CD8-positive, alpha-beta memory T cell (primary cell): Measurements from ENCODE around the gene PXK. TPM values are rescaled to one million over a fixed set of nuclear protein-coding genes. Genes with fewer than 3 reads are reported as not detected.

ENCODE experiments used
- CTCF ChIA-PET: fragments of 350-600 bp; sonication (Branson Sonifier 250); formaldehyde crosslinking; loops from one replicate; lab custom pipeline; 2021; ENCODE audit warnings: antibody characterized with exemption; lab: Charles Lee
- POLR2A ChIA-PET: fragments of 350-600 bp; sonication (Branson Sonifier 250); formaldehyde crosslinking; loops from one replicate; lab custom pipeline; 2021; ENCODE audit warnings: antibody characterized with exemption; lab: Charles Lee
- DNase-seq, 5 donors: peaks; one replicate each; pipeline versions ENCODE4 v3.0.0 to v3.0.0-alpha.2; 2020 to 2022; ENCODE audit warnings: mixed read lengths in 1 of 5
- H3K27ac ChIP-seq: one replicate; pipeline ENCODE4 v1.7.0; 2013; ENCODE audit warnings: low read depth, mild to moderate bottlenecking, low read length, moderate library complexity
- H3K27me3 ChIP-seq: 2 replicates; pipeline ENCODE4 v1.7.0; 2013; ENCODE audit warnings: low read length, mild to moderate bottlenecking; ENCODE audit not compliant: insufficient read depth, poor library complexity, severe bottlenecking
- H3K36me3 ChIP-seq: 2 replicates; pipeline ENCODE4 v1.7.0; 2013; ENCODE audit warnings: mild to moderate bottlenecking, low read length, moderate library complexity; ENCODE audit not compliant: insufficient read depth
- H3K4me1 ChIP-seq: 2 replicates; pipeline ENCODE4 v1.7.0; 2013; ENCODE audit warnings: mild to moderate bottlenecking, low read length, moderate library complexity; ENCODE audit not compliant: insufficient read depth
- H3K4me3 ChIP-seq: 2 replicates; pipeline ENCODE4 v1.7.0; 2013; ENCODE audit warnings: mild to moderate bottlenecking, low read length
- H3K9me3 ChIP-seq: 2 replicates; pipeline ENCODE4 v1.7.0; 2013; ENCODE audit warnings: mild to moderate bottlenecking, low read length
- H3K27ac Mint-ChIP-seq, 8 donors: one replicate each; pipeline ENCODE4 v1.8.0; 2020 to 2021; ENCODE audit warnings: mixed read lengths in 8 of 8, mild to moderate bottlenecking in 6 of 8, inconsistent platforms in 3 of 8, moderate library complexity in 3 of 8
- H3K27me3 Mint-ChIP-seq, 2 donors: one replicate each; pipeline ENCODE4 v1.8.0; 2020 to 2021; ENCODE audit warnings: mixed read lengths in 2 of 2, mild to moderate bottlenecking in 1 of 2, moderate library complexity in 1 of 2
- H3K36me3 Mint-ChIP-seq, 3 donors: one replicate each; pipeline ENCODE4 v1.8.0; 2020 to 2021; ENCODE audit warnings: mixed read lengths in 3 of 3, inconsistent platforms in 1 of 3, mild to moderate bottlenecking in 1 of 3
- H3K4me1 Mint-ChIP-seq, 3 donors: one replicate each; pipeline ENCODE4 v1.8.0; 2020 to 2021; ENCODE audit warnings: mixed read lengths in 3 of 3, inconsistent platforms in 1 of 3, mild to moderate bottlenecking in 1 of 3
- H3K4me3 Mint-ChIP-seq, 7 donors: one replicate each; pipeline ENCODE4 v1.8.0; 2020 to 2021; ENCODE audit warnings: mixed read lengths in 7 of 7, mild to moderate bottlenecking in 6 of 7, moderate library complexity in 4 of 7, inconsistent platforms in 2 of 7
- H3K9me3 Mint-ChIP-seq, 5 donors: one replicate each; pipeline ENCODE4 v1.8.0; 2020 to 2022; ENCODE audit warnings: mixed read lengths in 5 of 5, mild to moderate bottlenecking in 3 of 5, moderate library complexity in 2 of 5, inconsistent platforms in 1 of 5
- polyA plus RNA-seq: library from polyadenylated mRNA; unstranded; fragments of 300-500 nt; fragmentation: Illumina TruSeq; gene quantifications from one replicate; pipeline ENCODE4 v1.2.3, GENCODE V29; 2021
- total RNA-seq, 2 experiments: library from RNA; stranded (reverse); gene quantifications; one replicate each; pipeline ENCODE4 v1.2.3, GENCODE V29; 2021

The PXK gene
- total and polyA plus RNA-seq, 3 experiments from 2014 or later, result 24.8 to 27.8 (median 27.2) TPM

- Histone ChIP-seq H3K27me3 (no peaks in the 10 kb centered on the region), H3K36me3 (no peaks in the 10 kb centered on the region), H3K9me3 (no peaks in the 10 kb centered on the region), H3K4me3 (no peak overlapping the region), H3K4me1 (no peaks in the 10 kb centered on the region), H3K27ac (no peak overlapping the region)
- H3K27me3 Mint-ChIP-seq, result no peaks in the 10 kb centered on the region
- peaks cover 20 to 40% (median 26%) of the 10 kb centered on the region in 3 donors for H3K4me1 Mint-ChIP-seq
- peaks cover 0 to 32% (median 14%) of the 10 kb centered on the region in 3 donors for H3K36me3 Mint-ChIP-seq
- ChIA-PET CTCF (no interaction called here), POLR2A (no interaction called here)
- H3K9me3 Mint-ChIP-seq, result no peaks in the 10 kb centered on the region
- H3K4me3 Mint-ChIP-seq, result no peak overlapping the region
- DNase-seq, result no peak
- H3K27ac Mint-ChIP-seq, result peak overlapping the region in 1 of 8 donors; percentile 43
Observed at GRCh38 chr3:58340594-58341244, 8.0 kb downstream of the PXK start.

GRCh38 chr3:58341376-58341775, 8.7 kb downstream of the PXK start:
- Mint-ChIP-seq H3K4me3 (no peak overlapping the region), H3K27ac (no peak overlapping the region), H3K27me3 (no peaks in the 10 kb centered on the region), H3K36me3 (peaks cover 0 to 32% (median 19%) of the 10 kb centered on the region in 3 donors), H3K4me1 (peaks cover 20 to 39% (median 26%) of the 10 kb centered on the region in 3 donors), H3K9me3 (no peaks in the 10 kb centered on the region)
- Histone ChIP-seq H3K9me3 (no peaks in the 10 kb centered on the region), H3K36me3 (no peaks in the 10 kb centered on the region), H3K4me1 (no peaks in the 10 kb centered on the region), H3K27ac (no peak overlapping the region), H3K4me3 (no peak overlapping the region), H3K27me3 (no peaks in the 10 kb centered on the region)
- DNase-seq, result no peak
- POLR2A ChIA-PET, result no interaction called here
- CTCF ChIA-PET, result no interaction called here

GRCh38 chr3:58342676-58343075, 10.0 kb downstream of the PXK start:
- Histone ChIP-seq H3K36me3 (no peaks in the 10 kb centered on the region), H3K9me3 (no peaks in the 10 kb centered on the region), H3K4me3 (no peak overlapping the region), H3K27ac (no peak overlapping the region), H3K27me3 (no peaks in the 10 kb centered on the region), H3K4me1 (no peaks in the 10 kb centered on the region)
- H3K36me3 Mint-ChIP-seq, result peaks cover 0 to 33% (median 19%) of the 10 kb centered on the region in 3 donors
- peaks cover 22 to 38% (median 23%) of the 10 kb centered on the region in 3 donors for H3K4me1 Mint-ChIP-seq
- no peaks in the 10 kb centered on the region for H3K9me3 Mint-ChIP-seq
- no peak for DNase-seq
- ChIA-PET POLR2A (no interaction called here), CTCF (no interaction called here)
- H3K4me3 Mint-ChIP-seq, result no peak overlapping the region
- no peak overlapping the region for H3K27ac Mint-ChIP-seq
- H3K27me3 Mint-ChIP-seq, result no peaks in the 10 kb centered on the region

- ChIA-PET POLR2A (no interaction called here), CTCF (no interaction called here)
- peaks cover 12% of the 10 kb centered on the region for H3K4me1 ChIP-seq
- no peaks in the 10 kb centered on the region for H3K9me3 ChIP-seq
- DNase-seq, result no peak
- no peaks in the 10 kb centered on the region for H3K36me3 ChIP-seq
- no peaks in the 10 kb centered on the region for H3K9me3 Mint-ChIP-seq
- no peak overlapping the region for H3K4me3 ChIP-seq
- peaks cover 29 to 54% (median 40%) of the 10 kb centered on the region in 3 donors for H3K4me1 Mint-ChIP-seq
- H3K27ac Mint-ChIP-seq, result no peak overlapping the region
- H3K27me3 Mint-ChIP-seq, result no peaks in the 10 kb centered on the region
- H3K27me3 ChIP-seq, result no peaks in the 10 kb centered on the region
- H3K4me3 Mint-ChIP-seq, result no peak overlapping the region
- no peak overlapping the region for H3K27ac ChIP-seq
- peaks cover 4 to 29% (median 19%) of the 10 kb centered on the region in 3 donors for H3K36me3 Mint-ChIP-seq
Observed at GRCh38 chr3:58345457-58345856, 12.8 kb downstream of the PXK start.

GRCh38 chr3:58346368-58346767, 13.7 kb downstream of the PXK start:
- POLR2A ChIA-PET, result no interaction called here
- Mint-ChIP-seq H3K27ac (no peak overlapping the region), H3K9me3 (no peaks in the 10 kb centered on the region)

GRCh38 chr3:58347984-58348383, 15.3 kb downstream of the PXK start:
- Histone ChIP-seq H3K4me1 (peaks cover 13% of the 10 kb centered on the region), H3K27ac (no peak overlapping the region), H3K27me3 (no peaks in the 10 kb centered on the region), H3K36me3 (no peaks in the 10 kb centered on the region), H3K4me3 (no peak overlapping the region), H3K9me3 (no peaks in the 10 kb centered on the region)
- H3K4me3 Mint-ChIP-seq, result no peak overlapping the region
- CTCF ChIA-PET, result no interaction called here
- no peaks in the 10 kb centered on the region for H3K27me3 Mint-ChIP-seq
- H3K9me3 Mint-ChIP-seq, result no peaks in the 10 kb centered on the region
- no peak overlapping the region for H3K27ac Mint-ChIP-seq
- POLR2A ChIA-PET, result no interaction called here
- peaks cover 4 to 22% (median 14%) of the 10 kb centered on the region in 3 donors for H3K36me3 Mint-ChIP-seq
- H3K4me1 Mint-ChIP-seq, result peaks cover 32 to 62% (median 61%) of the 10 kb centered on the region in 3 donors
- DNase-seq, result no peak

More at GRCh38 chr3:58346368-58346767, 13.7 kb downstream of the PXK start:
- H3K4me1 ChIP-seq, result peaks cover 13% of the 10 kb centered on the region
- H3K36me3 ChIP-seq, result no peaks in the 10 kb centered on the region
- Mint-ChIP-seq H3K27me3 (no peaks in the 10 kb centered on the region), H3K4me3 (no peak overlapping the region), H3K36me3 (peaks cover 4 to 23% (median 16%) of the 10 kb centered on the region in 3 donors), H3K4me1 (peaks cover 30 to 55% (median 49%) of the 10 kb centered on the region in 3 donors)
- no peak overlapping the region for H3K4me3 ChIP-seq
- DNase-seq, result no peak
- CTCF ChIA-PET, result no interaction called here
- H3K27ac ChIP-seq, result no peak overlapping the region
- H3K27me3 ChIP-seq, result no peaks in the 10 kb centered on the region
- H3K9me3 ChIP-seq, result no peaks in the 10 kb centered on the region

GRCh38 chr3:58349792-58350626, 17.3 kb downstream of the PXK start:
- H3K4me3 ChIP-seq, result no peak overlapping the region
- H3K4me1 ChIP-seq, result peaks cover 22% of the 10 kb centered on the region
- no peaks in the 10 kb centered on the region for H3K36me3 ChIP-seq
- CTCF ChIA-PET, result interaction anchor here (0.8 to 1.2 kb wide), 5 partner anchors 11 to 142 kb away, joined by 3 to 4 read pairs (median 3); partner anchors contain the start of genes HTD2, KCTD6 and RPP14
- POLR2A ChIA-PET, result interaction anchor here (0.6 kb wide), 1 partner anchor 37 kb away, joined by 3 read pairs; no protein-coding TSS in a partner anchor
- H3K9me3 Mint-ChIP-seq, result no peaks in the 10 kb centered on the region
- peak overlapping the region in 4 of 7 donors; percentile 19 to 83 (median 30) for H3K4me3 Mint-ChIP-seq
- H3K27me3 ChIP-seq, result no peaks in the 10 kb centered on the region
- no peaks in the 10 kb centered on the region for H3K9me3 ChIP-seq
- DNase-seq, result no peak
- H3K27ac ChIP-seq, result no peak overlapping the region
- no peaks in the 10 kb centered on the region for H3K27me3 Mint-ChIP-seq
- peaks cover 4 to 12% (median 10%) of the 10 kb centered on the region in 3 donors for H3K36me3 Mint-ChIP-seq
- H3K27ac Mint-ChIP-seq, result peak overlapping the region in 5 of 8 donors; percentile 13 to 90 (median 66)
- H3K4me1 Mint-ChIP-seq, result peaks cover 38 to 66% (median 63%) of the 10 kb centered on the region in 3 donors
